NCI-H2196 (cell line): ENCODE results near the gene GPR35.

Experiments used
- DNase-seq: peaks from one replicate; lab custom pipeline; 2025; ENCODE audit not compliant: unreplicated experiment; lab: John Stamatoyannopoulos, UW

GPR35 gene

GRCh38 chr2:240622531-240623235, 2.6 kb upstream of the GPR35 start:
- DNase-seq, result no peak

GRCh38 chr2:240623531-240624010, 1.7 kb upstream of the GPR35 start:
- DNase-seq, result no peak

GRCh38 chr2:240624011-240624949, 1.0 kb upstream of the GPR35 start:
- no peak for DNase-seq

- no peak for DNase-seq
Measured at GRCh38 chr2:240626531-240627300, 1.4 kb downstream of the GPR35 start.

GRCh38 chr2:240627736-240628506, 2.6 kb downstream of the GPR35 start:
- DNase-seq, result no peak

- no peak for DNase-seq
Measured at GRCh38 chr2:240628507-240628807, 3.2 kb downstream of the GPR35 start.

GRCh38 chr2:240628808-240629618, 3.7 kb downstream of the GPR35 start:
- DNase-seq, result no peak

- no peak for DNase-seq
Measured at GRCh38 chr2:240629619-240629967, 4.3 kb downstream of the GPR35 start.

- DNase-seq, result no peak
Measured at GRCh38 chr2:240629968-240630770, 4.9 kb downstream of the GPR35 start.

GRCh38 chr2:240630771-240631547, 5.7 kb downstream of the GPR35 start:
- no peak for DNase-seq

- no peak for DNase-seq
Measured at GRCh38 chr2:240631548-240632305, 6.4 kb downstream of the GPR35 start.

- no peak for DNase-seq
Measured at GRCh38 chr2:240632306-240632721, 7.0 kb downstream of the GPR35 start.

- no peak for DNase-seq
Measured at GRCh38 chr2:240635121-240635997, 10.1 kb downstream of the GPR35 start.

- DNase-seq, result no peak
Measured at GRCh38 chr2:240635998-240636547, 10.8 kb downstream of the GPR35 start.

- DNase-seq, result no peak
Measured at GRCh38 chr2:240636563-240637115, 11.4 kb downstream of the GPR35 start.
